Small intestine (tissue), 7 donors: Measurements from ENCODE around the gene ETFB. TPM values are rescaled to one million over a fixed set of nuclear protein-coding genes. Genes with fewer than 3 reads are reported as not detected.

Experiments
- DNase-seq, 2 donors: peaks; one replicate each; pipeline versions ENCODE4 v3.0.0 to v3.0.0-alpha.2; 2013
- FAIRE-seq: peaks from 2 replicates; lab custom pipeline; 2012; peaks lifted over from hg19 to GRCh38; lab: Jason Lieb, UNC
- H3K27ac ChIP-seq, 3 donors: one replicate each; pipeline ENCODE4 v1.5.1; 2013; ENCODE audit warnings: low read length in 2 of 3, mild to moderate bottlenecking in 2 of 3, control low read depth in 1 of 3, inconsistent platforms in 1 of 3, low read depth in 1 of 3, moderate library complexity in 1 of 3
- H3K27me3 ChIP-seq, 3 donors: one replicate each; pipeline ENCODE4 v1.6.1; 2013; ENCODE audit warnings: low read length in 3 of 3, inconsistent platforms in 1 of 3; ENCODE audit not compliant: control insufficient read depth in 3 of 3, insufficient read depth in 3 of 3
- H3K36me3 ChIP-seq, 3 donors: one replicate each; pipeline ENCODE4 v1.6.1; 2013; ENCODE audit warnings: low read length in 3 of 3, inconsistent platforms in 1 of 3, low read depth in 1 of 3, mild to moderate bottlenecking in 1 of 3, moderate library complexity in 1 of 3; ENCODE audit not compliant: control insufficient read depth in 3 of 3, insufficient read depth in 2 of 3
- H3K4me1 ChIP-seq, 3 donors: one replicate each; pipeline ENCODE4 v1.6.1; 2013; ENCODE audit warnings: low read length in 2 of 3, inconsistent platforms in 1 of 3, low read depth in 1 of 3, mild to moderate bottlenecking in 1 of 3, moderate library complexity in 1 of 3; ENCODE audit not compliant: control insufficient read depth in 3 of 3, insufficient read depth in 2 of 3
- H3K4me3 ChIP-seq, 3 donors: one replicate each; pipeline ENCODE4 v1.5.1; 2013; ENCODE audit warnings: low read length in 3 of 3, control low read depth in 1 of 3, inconsistent platforms in 1 of 3, low read depth in 1 of 3, mild to moderate bottlenecking in 1 of 3, moderate library complexity in 1 of 3
- H3K9me3 ChIP-seq, 2 donors: one replicate each; pipeline ENCODE4 v1.6.1; 2013; ENCODE audit warnings: low read depth in 1 of 2, low read length in 1 of 2; ENCODE audit not compliant: control insufficient read depth in 2 of 2, insufficient read depth in 1 of 2
- WGBS, 3 donors: extraction: QIAGEN DNeasy Blood & Tissue Kit; methylation state at CpG; one replicate each; pipeline ENCODE4 v1.1.7; 2013; 5-methylcytosine and 5-hydroxymethylcytosine counted together
- polyA plus RNA-seq, 4 donors: library from polyadenylated mRNA; stranded (reverse) in 3 of 4; unstranded in 1 of 4; fragments of 200-250 nt in 3 of 4; fragments of 120-200 nt in 1 of 4; gene quantifications; one replicate each; pipeline versions ENCODE4 v1.2.1 to v1.2.3, GENCODE V29; 2013
- donor health status: healthy with polysubstance abuse.
- donor health status: control.
- donor health status: control.
- donor health status: Bipolar disorder and iron deficiency.
- donor health status: healthy.

Gene ETFB
- polyA plus RNA-seq, 4 donors: 178 to 412 (median 249) TPM

GRCh38 chr19:51317968-51318367 is 48.2 kb downstream of the ETFB start:
- DNase-seq (no peak), FAIRE-seq (no peak)
- Histone ChIP-seq H3K36me3 (no peaks in the 10 kb centered on the region), H3K27ac (no peak overlapping the region), H3K9me3 (no peaks in the 10 kb centered on the region), H3K4me1 (no peaks in the 10 kb centered on the region), H3K27me3 (peaks cover 0 to 3% (median 3%) of the 10 kb centered on the region in 3 donors), H3K4me3 (no peak overlapping the region)
- WGBS, 3 donors: 22 to 72% (median 44%) methylated on average over 1 of the region's 1 CpG

GRCh38 chr19:51317376-51317775 is 48.8 kb downstream of the ETFB start:
- Histone ChIP-seq H3K4me1 (no peaks in the 10 kb centered on the region), H3K36me3 (no peaks in the 10 kb centered on the region), H3K27ac (no peak overlapping the region), H3K27me3 (peaks cover 0 to 5% (median 4%) of the 10 kb centered on the region in 3 donors), H3K4me3 (no peak overlapping the region), H3K9me3 (no peaks in the 10 kb centered on the region)
- DNase-seq: no peak
- WGBS, 3 donors: 76 to 86% (median 77%) methylated on average over 3 of the region's 3 CpGs
- FAIRE-seq: no peak

- no peak for FAIRE-seq
- 53 to 73% (median 59%) methylated on average over 8 of the region's 8 CpGs for WGBS, 3 donors
- no peaks in the 10 kb centered on the region for H3K36me3 ChIP-seq
These were observed 49.5 kb downstream of the ETFB start for GRCh38 chr19:51316688-51317087.

GRCh38 chr19:51311351-51312257 is 54.6 kb downstream of the ETFB start, which contains the start of gene IGLON5:
Gene IGLON5 (plus strand): TSS chr19:51311644. CDS start chr19:51311848, 204 bp downstream.
- 4 to 11% (median 10%) methylated on average over 26 to 59 of the region's 76 CpGs for whole genome bisulfite sequencing, 3 donors
- no peak for DNase-seq
- Histone ChIP-seq H3K36me3 (no peaks in the 10 kb centered on the region), H3K9me3 (peaks cover 0 to 3% of the 10 kb centered on the region in 2 donors), H3K27ac (no peak within 1 kb of the TSS), H3K4me1 (no peaks in the 10 kb centered on the region), H3K4me3 (no peak within 1 kb of the TSS), H3K27me3 (peaks cover 0 to 16% (median 12%) of the 10 kb centered on the region in 3 donors)
- no peak for FAIRE-seq

More at GRCh38 chr19:51316688-51317087, 49.5 kb downstream of the ETFB start:
- no peak overlapping the region for H3K4me3 ChIP-seq
- no peaks in the 10 kb centered on the region for H3K9me3 ChIP-seq
- H3K4me1 ChIP-seq: no peaks in the 10 kb centered on the region
- no peak overlapping the region for H3K27ac ChIP-seq
- H3K27me3 ChIP-seq: peaks cover 0 to 10% (median 7%) of the 10 kb centered on the region in 3 donors
- DNase-seq: no peak

- Histone ChIP-seq H3K4me1 (no peaks in the 10 kb centered on the region), H3K36me3 (no peaks in the 10 kb centered on the region), H3K9me3 (peaks cover 0 to 7% of the 10 kb centered on the region in 2 donors), H3K27me3 (peaks cover 0 to 12% (median 3%) of the 10 kb centered on the region in 3 donors), H3K4me3 (no peak overlapping the region), H3K27ac (no peak overlapping the region)
- FAIRE-seq: no peak
- 79 to 88% (median 84%) methylated on average over 3 of the region's 3 CpGs for WGBS, 3 donors
- DNase-seq: no peak
These were observed 60.7 kb downstream of the ETFB start for GRCh38 chr19:51305479-51305878.

- Histone ChIP-seq H3K27me3 (peaks cover 0 to 3% (median 0%) of the 10 kb centered on the region in 3 donors), H3K4me1 (no peaks in the 10 kb centered on the region), H3K36me3 (no peaks in the 10 kb centered on the region), H3K27ac (no peak overlapping the region), H3K9me3 (peaks cover 0 to 5% of the 10 kb centered on the region in 2 donors), H3K4me3 (no peak overlapping the region)
- FAIRE-seq (no peak), DNase-seq (no peak)
- WGBS, 3 donors: 64 to 76% (median 66%) methylated on average over 7 of the region's 7 CpGs
These were observed 64.9 kb downstream of the ETFB start for GRCh38 chr19:51301266-51301665.

- H3K4me3 ChIP-seq: no peak overlapping the region
- WGBS, 3 donors: 55 to 65% (median 56%) methylated on average over 5 of the region's 5 CpGs
- DNase-seq (no peak), FAIRE-seq (no peak)
- H3K27me3 ChIP-seq: peaks cover 0 to 8% (median 0%) of the 10 kb centered on the region in 3 donors
- H3K27ac ChIP-seq: no peak overlapping the region
- H3K9me3 ChIP-seq: no peaks in the 10 kb centered on the region
- no peaks in the 10 kb centered on the region for H3K36me3 ChIP-seq
- H3K4me1 ChIP-seq: no peaks in the 10 kb centered on the region
These were observed 68.8 kb downstream of the ETFB start for GRCh38 chr19:51297406-51297805.

GRCh38 chr19:51296336-51297093 is 69.7 kb downstream of the ETFB start:
- H3K27ac ChIP-seq: no peak overlapping the region
- no peak for DNase-seq
- no peak for FAIRE-seq
- 49 to 51% (median 50%) methylated on average over 9 of the region's 9 CpGs for WGBS, 3 donors
- no peaks in the 10 kb centered on the region for H3K9me3 ChIP-seq
- no peak overlapping the region for H3K4me3 ChIP-seq
- peaks cover 0 to 8% (median 0%) of the 10 kb centered on the region in 3 donors for H3K27me3 ChIP-seq
- H3K36me3 ChIP-seq: no peaks in the 10 kb centered on the region
- H3K4me1 ChIP-seq: no peaks in the 10 kb centered on the region
